Pons (tissue), 1 donor: ENCODE measurements around the gene TMSB4X.
"Not testable (repeated sequence)": the region's sequence is repeated elsewhere in the genome, so short reads cannot be mapped to it uniquely, and the experiment has no call there.

Experiments
- DNase-seq: peaks from one replicate; pipeline ENCODE4 v3.0.0-alpha.2; 2016; ENCODE audit warnings: low spot score

TMSB4X gene

DNA sequence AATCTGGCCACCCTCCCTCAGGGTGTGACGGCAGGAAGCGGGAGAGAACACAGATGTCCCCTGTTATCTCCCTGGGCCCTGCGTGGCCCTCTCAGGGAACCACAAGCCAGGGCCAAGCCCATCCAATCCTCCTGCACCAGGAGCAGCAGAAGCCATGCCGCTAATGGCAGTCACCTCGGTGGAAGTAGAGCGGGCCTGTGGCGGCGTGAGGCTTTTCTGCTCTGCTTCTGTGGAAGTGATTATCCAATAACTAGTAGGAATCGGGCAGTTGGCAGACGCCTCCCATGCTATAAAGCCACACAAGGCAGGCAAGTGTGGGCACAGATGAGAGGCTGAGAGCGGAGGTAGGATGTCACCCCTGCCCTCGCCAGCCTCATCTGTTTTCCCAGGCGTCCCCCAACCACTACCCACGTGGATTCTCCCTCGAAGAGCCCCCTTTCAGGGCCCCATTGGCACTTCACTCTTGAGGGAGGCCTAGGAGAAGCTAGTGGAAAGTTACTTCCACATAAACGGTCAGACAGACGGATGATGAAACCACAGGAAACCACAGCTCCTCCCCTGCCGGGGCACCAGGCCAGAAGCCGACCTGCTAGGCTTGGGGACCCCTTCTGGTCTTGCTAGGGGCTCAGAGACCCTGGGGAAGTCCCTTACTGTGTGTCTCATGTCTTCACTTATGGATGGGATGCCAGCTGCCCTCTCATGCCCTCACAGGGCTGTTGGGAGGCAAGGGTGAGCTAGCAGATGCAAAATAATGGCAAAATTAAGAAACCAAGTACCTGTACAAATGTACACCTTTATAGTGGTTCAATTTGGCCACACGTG, 18.8 kb upstream of the TMSB4X start:
- peak; percentile 52 for DNase-seq

DNA sequence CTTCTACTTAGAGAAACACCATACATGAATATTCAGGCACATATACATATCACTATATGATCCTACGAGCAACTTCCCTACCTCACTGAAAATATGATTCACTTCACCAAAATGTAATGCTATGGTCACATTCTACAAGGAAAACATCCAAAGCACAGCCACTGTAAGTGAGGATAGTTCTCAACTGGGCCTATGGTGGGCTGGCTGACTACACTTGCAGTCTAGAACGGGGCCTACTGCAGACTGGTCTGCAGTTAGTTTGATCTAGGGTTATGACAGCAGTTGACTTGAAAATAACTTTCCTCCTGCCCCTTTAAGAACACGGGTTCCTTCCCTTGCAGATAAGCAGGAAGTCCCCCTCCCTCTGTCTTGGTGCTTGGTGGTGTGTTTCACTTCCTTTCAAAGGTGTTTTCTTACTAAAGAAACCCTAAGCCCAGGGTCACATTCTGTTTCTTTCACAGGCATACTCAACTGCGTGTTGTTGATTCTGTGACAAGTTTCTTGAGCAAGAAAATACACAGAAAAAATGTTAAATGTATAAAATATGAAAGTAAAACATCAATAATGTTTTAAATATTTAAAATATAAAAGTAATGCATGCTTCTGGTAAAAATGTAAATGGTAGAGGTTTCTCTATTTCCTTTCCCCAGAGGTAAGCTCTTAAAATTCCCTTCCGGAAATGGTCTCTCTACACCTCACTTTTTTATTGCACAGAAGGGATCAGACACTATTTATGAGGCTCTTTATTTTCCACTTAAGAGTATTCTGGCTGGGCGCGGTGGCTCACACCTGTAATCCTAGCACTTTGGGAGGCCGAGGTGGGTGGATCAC, 18.0 kb upstream of the TMSB4X start:
- DNase-seq: peak; percentile 60

GRCh38 chrX:12958059-12958458, 16.9 kb upstream of the TMSB4X start:
- DNase-seq: no peak

DNA sequence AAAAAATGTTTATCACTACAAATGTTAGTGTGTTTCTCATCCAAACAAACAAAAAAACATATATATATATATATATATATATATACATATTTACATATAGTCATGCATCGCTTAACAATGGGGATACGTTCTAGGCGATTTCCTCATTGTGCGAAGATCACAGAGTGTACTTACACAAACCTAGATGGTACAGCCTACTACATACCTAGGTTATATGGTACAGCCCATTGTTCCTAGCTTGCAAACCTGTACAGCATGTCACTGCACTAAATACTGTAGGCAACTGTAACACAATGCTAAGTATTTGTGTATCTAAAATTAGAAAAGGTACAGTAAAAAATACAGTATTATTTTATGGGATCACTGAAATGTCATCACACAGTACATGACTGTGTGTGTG, 16.4 kb upstream of the TMSB4X start:
- no peak for DNase-seq

- DNase-seq: no peak
Measured at GRCh38 chrX:12961196-12961718, 13.7 kb upstream of the TMSB4X start.

GRCh38 chrX:12962041-12962504, 12.8 kb upstream of the TMSB4X start:
- no peak for DNase-seq

- not testable (repeated sequence) for DNase-seq
Measured at GRCh38 chrX:12963210-12963850, 11.6 kb upstream of the TMSB4X start.

DNA sequence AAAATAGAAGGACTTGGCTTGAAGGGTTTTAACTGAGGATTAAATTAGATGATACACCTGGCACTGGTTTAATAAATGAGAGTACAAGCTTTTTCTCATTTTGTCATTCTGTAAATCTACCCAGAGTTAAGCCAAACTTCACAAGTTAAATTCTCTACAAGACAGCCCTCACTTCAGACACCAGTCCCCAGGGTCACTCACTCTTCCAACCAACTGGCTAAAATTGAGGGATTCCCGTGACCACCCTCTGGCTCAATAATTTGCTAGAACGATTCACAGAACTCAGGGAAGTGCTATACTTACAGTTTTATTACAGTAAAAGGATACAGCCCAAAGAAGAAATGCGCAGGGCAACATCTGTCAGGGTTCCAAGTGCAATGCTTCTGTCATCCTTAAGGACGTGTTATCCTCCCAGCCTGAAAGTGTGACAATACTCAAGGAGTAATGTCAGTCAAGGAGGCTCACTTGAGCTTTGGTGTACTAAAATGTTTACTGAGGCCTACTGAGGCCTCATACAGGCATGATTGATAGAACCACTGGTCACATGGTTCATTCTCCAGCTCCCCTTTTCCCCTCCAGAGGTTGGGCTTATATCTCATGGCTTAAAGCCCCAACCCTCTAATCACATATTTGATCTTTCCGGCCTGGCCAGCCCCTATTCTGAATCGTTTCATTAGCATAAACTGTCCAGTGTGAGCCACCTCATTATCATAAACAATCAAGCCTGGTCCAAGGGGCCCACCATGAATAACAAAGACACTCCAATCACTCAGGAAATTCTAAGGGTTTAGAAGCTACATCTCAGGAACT, 9.6 kb upstream of the TMSB4X start:
- no peak for DNase-seq

GRCh38 chrX:12966151-12966550, 8.8 kb upstream of the TMSB4X start:
- no peak for DNase-seq

DNA sequence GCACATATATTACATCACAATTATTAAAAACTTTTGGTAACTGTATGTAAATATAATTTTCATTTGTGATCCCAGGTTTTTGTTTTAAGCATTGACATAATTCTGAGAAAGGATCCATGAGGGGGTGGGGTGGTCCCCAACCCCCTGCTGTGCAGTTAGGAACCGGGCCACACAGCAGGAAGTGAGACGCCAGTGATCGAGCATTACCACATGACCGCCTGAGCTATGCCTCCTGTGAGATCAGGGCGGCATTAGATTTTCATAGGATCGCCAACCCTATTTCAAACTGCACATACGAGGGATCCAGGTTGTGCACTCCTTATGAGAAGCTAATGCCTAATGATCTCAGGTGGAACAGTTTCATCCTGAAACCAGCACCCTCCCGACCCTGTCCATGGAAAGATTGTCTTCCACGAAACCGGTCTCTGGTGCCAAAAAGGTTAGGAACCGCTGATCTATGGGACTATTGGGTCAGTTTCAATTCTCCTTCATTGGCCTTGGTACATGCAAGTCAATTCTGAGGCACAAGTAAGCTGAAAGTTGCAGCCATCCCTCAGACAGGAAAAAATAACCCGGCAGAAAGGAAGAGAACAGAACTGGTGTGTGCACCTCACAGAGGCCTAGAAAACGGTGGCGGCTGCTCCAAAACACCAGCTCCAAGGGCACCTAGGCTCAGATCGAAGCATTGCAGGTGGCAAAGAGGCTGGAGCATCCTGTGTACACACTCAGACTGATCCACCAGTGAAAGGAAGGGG, 7.0 kb upstream of the TMSB4X start:
- no peak for DNase-seq

DNA sequence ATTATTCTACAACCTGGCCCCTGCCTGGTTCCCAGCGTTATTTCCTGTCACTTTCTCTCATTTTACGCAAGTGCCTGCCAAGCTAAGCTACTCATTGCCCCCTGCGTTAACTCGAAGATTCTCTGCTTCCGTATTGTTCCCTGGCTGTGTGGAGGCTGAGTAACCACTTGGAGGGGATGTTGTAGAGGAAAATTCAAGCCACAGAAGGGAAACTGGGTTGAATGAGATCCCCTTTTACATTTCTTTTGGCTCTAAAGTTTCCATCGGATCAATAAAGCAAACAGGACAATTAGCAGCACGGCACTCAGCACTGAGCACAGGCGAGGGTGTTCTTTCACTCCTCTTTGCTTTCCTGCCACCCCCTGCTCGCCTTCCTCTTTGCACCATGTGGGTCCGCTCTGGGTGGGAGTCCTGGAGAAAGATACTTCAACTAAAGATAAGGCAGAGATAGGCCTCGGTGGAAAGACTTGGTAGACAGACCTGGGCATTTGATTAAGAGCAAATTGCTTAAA, 4.2 kb upstream of the TMSB4X start:
- peak; percentile 83 for DNase-seq

DNA sequence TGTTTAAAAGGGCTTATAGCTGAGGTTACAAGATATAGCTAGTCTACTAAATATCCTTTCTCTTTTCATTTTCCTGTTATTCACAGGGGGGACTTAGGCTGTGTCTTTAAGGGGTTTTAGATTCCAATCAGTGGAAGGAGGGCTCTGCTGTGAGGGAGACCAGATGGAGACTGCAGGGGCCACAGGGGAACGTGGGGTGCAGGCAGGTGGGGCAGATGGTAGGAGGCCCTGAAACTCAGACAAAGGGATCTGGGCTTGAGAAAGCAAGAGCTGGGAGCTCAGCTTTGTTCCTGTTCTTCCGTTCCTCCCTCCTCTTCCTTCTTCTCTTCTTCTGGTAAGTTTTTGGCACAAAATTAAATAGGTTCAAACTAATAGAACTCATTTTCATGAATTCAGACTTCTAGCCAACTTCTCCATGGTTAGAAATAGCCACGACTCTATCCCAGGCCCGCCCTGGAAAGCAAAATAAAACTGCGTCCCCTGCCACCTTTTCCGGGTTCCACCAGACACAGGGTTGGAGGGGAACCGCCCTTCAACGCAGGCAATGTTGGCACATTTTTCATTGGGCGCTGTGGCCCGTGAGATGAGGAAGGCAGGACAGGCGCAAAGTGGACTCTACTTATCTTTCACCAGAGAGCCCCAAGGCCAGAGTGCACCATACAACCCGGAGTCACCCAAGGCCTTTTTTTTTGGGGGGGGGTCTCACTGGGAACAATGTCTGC, 3.5 kb upstream of the TMSB4X start:
- no peak for DNase-seq

DNA sequence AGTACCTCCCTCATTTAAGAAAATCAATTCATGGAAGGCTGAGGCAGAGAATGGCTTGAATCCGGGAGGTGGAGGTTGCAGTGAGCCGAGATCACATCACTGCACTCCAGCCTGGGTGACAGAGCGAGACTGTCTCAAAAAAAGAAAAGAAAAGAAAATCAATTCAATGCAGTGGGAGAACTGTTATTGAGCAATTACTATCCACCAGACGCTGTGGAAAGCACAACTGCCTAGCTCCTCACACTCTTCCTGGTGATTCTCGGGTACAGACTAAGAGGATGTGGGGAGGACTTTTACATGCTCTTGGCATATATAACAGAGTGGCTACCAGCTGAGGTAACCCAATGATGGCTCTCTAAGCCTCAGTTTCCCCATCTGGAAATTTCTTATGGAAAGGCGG, 2.7 kb upstream of the TMSB4X start:
- no peak for DNase-seq

GRCh38 chrX:12972878-12973560, 1.9 kb upstream of the TMSB4X start:
- DNase-seq: no peak

- DNase-seq: peak; percentile 66
Measured at GRCh38 chrX:12973561-12974304, 1.2 kb upstream of the TMSB4X start.

GRCh38 chrX:12974305-12974795, 560 bp upstream of the TMSB4X start:
- DNase-seq: peak; percentile 43

GRCh38 chrX:12975670-12975965, 708 bp downstream of the TMSB4X start:
- DNase-seq: no peak

DNA sequence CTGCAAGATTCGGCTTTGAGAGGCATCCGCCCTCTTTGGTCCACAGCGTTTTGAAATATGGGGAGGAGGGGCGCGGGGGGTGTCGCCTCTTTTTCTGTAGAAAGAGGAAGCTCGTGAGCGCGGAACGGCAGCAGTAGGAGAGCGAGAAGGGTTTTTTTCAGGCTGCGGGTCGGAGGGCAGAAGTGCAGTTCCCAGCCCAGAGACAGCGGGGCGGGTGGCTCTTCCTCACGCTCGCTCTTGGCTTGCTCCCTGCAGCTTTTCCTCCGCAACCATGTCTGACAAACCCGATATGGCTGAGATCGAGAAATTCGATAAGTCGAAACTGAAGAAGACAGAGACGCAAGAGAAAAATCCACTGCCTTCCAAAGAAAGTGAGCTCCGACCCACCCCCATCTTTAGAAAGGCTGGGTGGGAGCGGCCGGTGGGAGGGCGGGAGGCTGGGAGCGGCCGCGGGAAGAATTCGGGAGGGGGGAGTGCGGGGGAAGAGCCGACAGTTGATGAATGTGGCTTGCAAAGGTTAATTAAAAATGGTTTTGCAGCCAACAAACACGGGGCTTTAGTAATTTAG, 1.2 kb downstream of the TMSB4X start:
- DNase-seq: no peak
